Measurements from ENCODE around the gene ADD1. TPM values are rescaled to one million over a fixed set of nuclear protein-coding genes. Genes with fewer than 3 reads are reported as not detected.

ADD1 gene
- total RNA-seq, 6 experiments from 2014 or later: 94.4 to 120 (median 103) TPM

DNA sequence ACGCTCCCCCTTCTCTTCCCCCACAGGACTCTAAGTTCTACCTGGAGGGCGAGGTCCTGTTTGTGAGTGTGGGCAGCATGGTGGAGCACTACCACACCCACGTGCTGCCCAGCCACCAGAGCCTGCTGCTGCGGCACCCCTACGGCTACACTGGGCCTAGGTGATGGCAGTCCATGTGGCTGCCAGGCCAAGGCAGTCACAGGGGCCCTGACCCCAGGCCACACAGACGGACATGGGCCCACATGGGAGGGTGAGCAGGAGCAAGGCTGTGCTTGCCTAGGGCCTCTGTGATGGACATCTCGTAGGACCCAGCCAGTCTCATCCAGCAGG, 10.0 kb upstream of the ADD1 start:
- ATAC-seq (no peak), DNase-seq (peak in 2 of 3 donors; percentile 15 to 45)
- Histone ChIP-seq H3K4me1 (peaks cover 0 to 33% (median 4%) of the 10 kb centered on the region in 4 donors), H3K36me3 (peaks cover 0 to 54% (median 25%) of the 10 kb centered on the region in 4 donors), H3K27me3 (no peaks in the 10 kb centered on the region), H3K9me3 (no peaks in the 10 kb centered on the region), H3K27ac (no peak overlapping the region), H3K4me3 (no peak overlapping the region)
- 92% methylated on average over 2 of the region's 7 CpGs for WGBS (ENCODE audit: insufficient coverage, low coverage, low lambda C conversion rate, missing lambda C conversion rate)
- TF ChIP-seq POLR2A (IDR thresholded peaks at IDR 0.05): no peak
- TF ChIP-seq, protein P1, sequence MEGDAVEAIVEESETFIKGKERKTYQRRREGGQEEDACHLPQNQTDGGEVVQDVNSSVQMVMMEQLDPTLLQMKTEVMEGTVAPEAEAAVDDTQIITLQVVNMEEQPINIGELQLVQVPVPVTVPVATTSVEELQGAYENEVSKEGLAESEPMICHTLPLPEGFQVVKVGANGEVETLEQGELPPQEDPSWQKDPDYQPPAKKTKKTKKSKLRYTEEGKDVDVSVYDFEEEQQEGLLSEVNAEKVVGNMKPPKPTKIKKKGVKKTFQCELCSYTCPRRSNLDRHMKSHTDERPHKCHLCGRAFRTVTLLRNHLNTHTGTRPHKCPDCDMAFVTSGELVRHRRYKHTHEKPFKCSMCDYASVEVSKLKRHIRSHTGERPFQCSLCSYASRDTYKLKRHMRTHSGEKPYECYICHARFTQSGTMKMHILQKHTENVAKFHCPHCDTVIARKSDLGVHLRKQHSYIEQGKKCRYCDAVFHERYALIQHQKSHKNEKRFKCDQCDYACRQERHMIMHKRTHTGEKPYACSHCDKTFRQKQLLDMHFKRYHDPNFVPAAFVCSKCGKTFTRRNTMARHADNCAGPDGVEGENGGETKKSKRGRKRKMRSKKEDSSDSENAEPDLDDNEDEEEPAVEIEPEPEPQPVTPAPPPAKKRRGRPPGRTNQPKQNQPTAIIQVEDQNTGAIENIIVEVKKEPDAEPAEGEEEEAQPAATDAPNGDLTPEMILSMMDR (IDR thresholded peaks at IDR 0.05): no peak
- intact Hi-C loops (cut with DNase I): no loop called here

- Histone ChIP-seq H3K27me3 (no peaks in the 10 kb centered on the region), H3K36me3 (peaks cover 0 to 54% (median 25%) of the 10 kb centered on the region in 4 donors), H3K4me1 (peaks cover 0 to 33% (median 4%) of the 10 kb centered on the region in 4 donors), H3K27ac (no peak overlapping the region), H3K9me3 (no peaks in the 10 kb centered on the region), H3K4me3 (no peak overlapping the region)
- ATAC-seq (peak in 2 of 4 donors; percentile 2), DNase-seq (peak in 2 of 3 donors; percentile 46 to 52)
- intact Hi-C loops (cut with DNase I): no loop called here
- 33% methylated on average over 2 of the region's 13 CpGs for WGBS (ENCODE audit: insufficient coverage, low coverage, low lambda C conversion rate, missing lambda C conversion rate)
- TF ChIP-seq, protein P1 (IDR thresholded peaks at IDR 0.05): no peak
- no peak for TF ChIP-seq POLR2A (IDR thresholded peaks at IDR 0.05)
Measured at GRCh38 chr4:2834001-2834921, 9.4 kb upstream of the ADD1 start.

DNA sequence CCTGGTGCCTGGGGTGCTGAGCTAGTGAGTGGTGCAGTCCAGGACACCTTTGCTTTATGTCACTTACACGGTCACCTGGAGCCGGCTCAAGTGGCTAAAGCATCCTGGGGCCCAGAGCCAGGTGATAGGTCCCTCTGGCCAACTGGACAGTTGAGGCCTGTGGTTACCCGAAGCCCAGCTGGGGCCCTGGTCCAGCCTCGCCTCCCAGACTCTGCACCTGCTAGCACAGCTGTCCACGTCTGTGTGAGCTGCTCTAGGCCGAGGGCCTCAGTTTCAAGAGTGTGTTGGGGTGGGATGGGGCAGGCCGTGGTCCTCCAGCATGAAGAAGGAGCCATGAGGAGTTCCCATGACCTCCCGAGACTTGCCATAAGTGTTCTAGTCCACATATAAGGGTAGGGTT, 7.7 kb upstream of the ADD1 start:
- Histone ChIP-seq H3K4me1 (peaks cover 0 to 33% (median 4%) of the 10 kb centered on the region in 4 donors), H3K4me3 (no peak overlapping the region), H3K9me3 (no peaks in the 10 kb centered on the region), H3K36me3 (peaks cover 0 to 39% (median 20%) of the 10 kb centered on the region in 4 donors), H3K27ac (peak overlapping the region in 1 of 3 donors; percentile 60), H3K27me3 (no peaks in the 10 kb centered on the region)
- DNase-seq (peak; percentile 20 to 51 (median 47)), ATAC-seq (no peak)
- 60% methylated on average over 1 of the region's 8 CpGs for WGBS (ENCODE audit: insufficient coverage, low coverage, low lambda C conversion rate, missing lambda C conversion rate)
- intact Hi-C loops (cut with DNase I): no loop called here
- no peak for TF ChIP-seq POLR2A (IDR thresholded peaks at IDR 0.05)
- TF ChIP-seq, protein P1 (IDR thresholded peaks at IDR 0.05): no peak

GRCh38 chr4:2836391-2836859, 7.2 kb upstream of the ADD1 start:
- intact Hi-C loops (cut with DNase I): no loop called here
- Histone ChIP-seq H3K4me3 (no peak overlapping the region), H3K9me3 (no peaks in the 10 kb centered on the region), H3K4me1 (peaks cover 0 to 33% (median 4%) of the 10 kb centered on the region in 4 donors), H3K27me3 (no peaks in the 10 kb centered on the region), H3K36me3 (peaks cover 0 to 35% (median 18%) of the 10 kb centered on the region in 4 donors), H3K27ac (peak overlapping the region in 2 of 3 donors; percentile 19 to 60)
- ATAC-seq (peak in 3 of 4 donors; percentile 2 to 4 (median 3)), DNase-seq (peak in 2 of 3 donors; percentile 47 to 50)
- TF ChIP-seq POLR2A (IDR thresholded peaks at IDR 0.05): no peak
- TF ChIP-seq, protein P1 (IDR thresholded peaks at IDR 0.05): no peak
- 37% methylated on average over 2 of the region's 5 CpGs for WGBS (ENCODE audit: insufficient coverage, low coverage, low lambda C conversion rate, missing lambda C conversion rate)

All from right lobe of liver (tissue), 6 donors.